Endodermal cell (in vitro differentiated cells): ENCODE data around the gene CEP70. TPM values are rescaled to one million over a fixed set of nuclear protein-coding genes. Genes with fewer than 3 reads are reported as not detected.
A peak's percentile ranks its signal among the peaks of the same experiment; 100 is the strongest.
"Not testable (repeated sequence)": the region's sequence is repeated elsewhere in the genome, so short reads cannot be mapped to it uniquely, and the experiment has no call there.

ENCODE experiments used
- DNase-seq: peaks from one replicate; pipeline ENCODE4 v3.0.0-alpha.2; 2017
- H3K27ac ChIP-seq: 2 replicates; pipeline ENCODE4 v1.5.1; 2013; ENCODE audit warnings: mild to moderate bottlenecking, low read depth, low read length, moderate library complexity
- H3K27me3 ChIP-seq: 2 replicates; pipeline ENCODE4 v1.6.1; 2013; ENCODE audit warnings: mild to moderate bottlenecking, low read length, moderate library complexity; ENCODE audit not compliant: insufficient read depth, control insufficient read depth, poor library complexity, severe bottlenecking
- H3K36me3 ChIP-seq: 2 replicates; pipeline ENCODE4 v1.7.0; 2013; ENCODE audit warnings: mild to moderate bottlenecking, low read length, moderate library complexity; ENCODE audit not compliant: control insufficient read depth, insufficient read depth
- H3K4me1 ChIP-seq: one replicate; pipeline ENCODE4 v1.7.0; 2013; ENCODE audit warnings: low read length; ENCODE audit not compliant: control insufficient read depth, insufficient read depth
- H3K4me3 ChIP-seq: 2 replicates; pipeline ENCODE4 v1.5.1; 2013; ENCODE audit warnings: mild to moderate bottlenecking, low read length, moderate library complexity
- H3K9ac ChIP-seq: 2 replicates; pipeline ENCODE4 v1.6.1; 2013; ENCODE audit warnings: mild to moderate bottlenecking, low read length, moderate library complexity; ENCODE audit not compliant: poor library complexity, severe bottlenecking; ENCODE audit errors: extremely low read depth
- H3K9me3 ChIP-seq: 2 replicates; pipeline ENCODE4 v1.6.1; 2013; ENCODE audit warnings: mild to moderate bottlenecking, low read length, moderate library complexity; ENCODE audit not compliant: control insufficient read depth
- H3K27ac Mint-ChIP-seq: 2 replicates; pipeline ENCODE4 v1.8.0; 2020; ENCODE audit warnings: mixed read lengths
- H3K27me3 Mint-ChIP-seq: 2 replicates; pipeline ENCODE4 v1.8.0; 2021; ENCODE audit warnings: mild to moderate bottlenecking, mixed read lengths; ENCODE audit not compliant: insufficient read depth
- H3K36me3 Mint-ChIP-seq: 2 replicates; pipeline ENCODE4 v1.8.0; 2020; ENCODE audit warnings: low read depth, mixed read lengths
- H3K4me1 Mint-ChIP-seq: 2 replicates; pipeline ENCODE4 v1.8.0; 2020; ENCODE audit warnings: mixed read lengths
- H3K4me3 Mint-ChIP-seq: 2 replicates; pipeline ENCODE4 v1.8.0; 2020; ENCODE audit warnings: mild to moderate bottlenecking, moderate library complexity, mixed read lengths
- H3K9me3 Mint-ChIP-seq: 2 replicates; pipeline ENCODE4 v1.8.0; 2020; ENCODE audit warnings: mild to moderate bottlenecking, mixed read lengths
- WGBS, 2 experiments: methylation state at CpG; one replicate each; pipeline versions ENCODE4 v1.1.5 to v1.1.7; 2013; ENCODE audit warnings: missing lambda C conversion rate in 2 of 2, mixed read lengths in 1 of 2; ENCODE audit not compliant: insufficient coverage in 1 of 2, insufficient read length in 1 of 2; 5-methylcytosine and 5-hydroxymethylcytosine counted together
- total RNA-seq, 2 donors: library from RNA; stranded (reverse); fragmentation: NEBNext Ultra II Directional in 1 of 2; extraction: Animal tissue kit (Norgen Biotek cat#: 25700) in 1 of 2; gene quantifications; 2 replicates in 1 of 2; 3 replicates in 1 of 2; pipeline ENCODE4 v1.2.1, GENCODE V29; 2021
- TF ChIP-seq, protein P1 (sequence below): fragments of 200-600 bp; sonication (generic); conservative IDR thresholded peaks from 2 replicates; pipeline ENCODE4 v1.5.0; 2021; ENCODE audit warnings: antibody characterized with exemption, mild to moderate bottlenecking

Gene CEP70
- total RNA-seq, 2 donors from 2014 or later = 113 to 131 TPM

GRCh38 chr3:138455801-138456716, 138.0 kb downstream of the CEP70 start:
- no peaks in the 10 kb centered on the region for H3K27me3 ChIP-seq
- H3K4me3 ChIP-seq = no peak overlapping the region
- Mint-ChIP-seq H3K27ac (no peak overlapping the region), H3K36me3 (peaks cover 25% of the 10 kb centered on the region), H3K4me1 (no peaks in the 10 kb centered on the region), H3K27me3 (no peaks in the 10 kb centered on the region), H3K9me3 (peaks cover 8% of the 10 kb centered on the region), H3K4me3 (no peak overlapping the region)
- H3K4me1 ChIP-seq = peaks cover 3% of the 10 kb centered on the region
- no peak overlapping the region for H3K9ac ChIP-seq
- H3K9me3 ChIP-seq = no peaks in the 10 kb centered on the region
- no peak overlapping the region for H3K27ac ChIP-seq
- peak; percentile 28 for DNase-seq
- 90 to 93% methylated on average over 12 to 13 of the region's 13 CpGs for WGBS, 2 experiments
- no peaks in the 10 kb centered on the region for H3K36me3 ChIP-seq
- TF ChIP-seq, protein P1, sequence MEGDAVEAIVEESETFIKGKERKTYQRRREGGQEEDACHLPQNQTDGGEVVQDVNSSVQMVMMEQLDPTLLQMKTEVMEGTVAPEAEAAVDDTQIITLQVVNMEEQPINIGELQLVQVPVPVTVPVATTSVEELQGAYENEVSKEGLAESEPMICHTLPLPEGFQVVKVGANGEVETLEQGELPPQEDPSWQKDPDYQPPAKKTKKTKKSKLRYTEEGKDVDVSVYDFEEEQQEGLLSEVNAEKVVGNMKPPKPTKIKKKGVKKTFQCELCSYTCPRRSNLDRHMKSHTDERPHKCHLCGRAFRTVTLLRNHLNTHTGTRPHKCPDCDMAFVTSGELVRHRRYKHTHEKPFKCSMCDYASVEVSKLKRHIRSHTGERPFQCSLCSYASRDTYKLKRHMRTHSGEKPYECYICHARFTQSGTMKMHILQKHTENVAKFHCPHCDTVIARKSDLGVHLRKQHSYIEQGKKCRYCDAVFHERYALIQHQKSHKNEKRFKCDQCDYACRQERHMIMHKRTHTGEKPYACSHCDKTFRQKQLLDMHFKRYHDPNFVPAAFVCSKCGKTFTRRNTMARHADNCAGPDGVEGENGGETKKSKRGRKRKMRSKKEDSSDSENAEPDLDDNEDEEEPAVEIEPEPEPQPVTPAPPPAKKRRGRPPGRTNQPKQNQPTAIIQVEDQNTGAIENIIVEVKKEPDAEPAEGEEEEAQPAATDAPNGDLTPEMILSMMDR = no peak

GRCh38 chr3:138453940-138454339, 140.1 kb downstream of the CEP70 start:
- not testable (repeated sequence) for H3K27me3 Mint-ChIP-seq, H3K4me1 ChIP-seq

GRCh38 chr3:138452436-138452835, 141.6 kb downstream of the CEP70 start:
- no peak overlapping the region for H3K9ac ChIP-seq
- no peak overlapping the region for H3K27ac ChIP-seq
- peak; percentile 48 for DNase-seq
- no peaks in the 10 kb centered on the region for H3K36me3 ChIP-seq
- peaks cover 20% of the 10 kb centered on the region for H3K36me3 Mint-ChIP-seq
- H3K4me1 Mint-ChIP-seq = no peaks in the 10 kb centered on the region
- H3K4me1 ChIP-seq = no peaks in the 10 kb centered on the region
- H3K4me3 Mint-ChIP-seq = no peak overlapping the region
- H3K27me3 ChIP-seq = no peaks in the 10 kb centered on the region
- 86 to 88% methylated on average over 6 of the region's 6 CpGs for WGBS, 2 experiments
- H3K27me3 Mint-ChIP-seq = no peaks in the 10 kb centered on the region
- TF ChIP-seq, protein P1 = no peak
- H3K9me3 Mint-ChIP-seq = peaks cover 8% of the 10 kb centered on the region
- H3K4me3 ChIP-seq = no peak overlapping the region
- no peaks in the 10 kb centered on the region for H3K9me3 ChIP-seq
- no peak overlapping the region for H3K27ac Mint-ChIP-seq

More at GRCh38 chr3:138453940-138454339, 140.1 kb downstream of the CEP70 start:
- not testable (repeated sequence) for H3K27me3 ChIP-seq, H3K4me3 ChIP-seq, H3K27ac Mint-ChIP-seq, H3K36me3 ChIP-seq, H3K9ac ChIP-seq, H3K4me3 Mint-ChIP-seq, H3K4me1 Mint-ChIP-seq, H3K9me3 ChIP-seq, H3K27ac ChIP-seq, H3K9me3 Mint-ChIP-seq
- 85 to 86% methylated on average over 8 of the region's 8 CpGs for WGBS, 2 experiments
- H3K36me3 Mint-ChIP-seq = peaks cover 25% of the 10 kb centered on the region
- DNase-seq = peak; percentile 8
